HEK293 (cell line): ENCODE measurements around the gene COL9A3.
A peak's percentile ranks its signal among the peaks of the same experiment; 100 is the strongest.

ENCODE experiments used
- BCL11B ChIP-seq: fragments of 450-650 bp; formaldehyde crosslinking; IDR thresholded peaks from 2 replicates; pipeline ENCODE4 v1.5.1; 2016; ENCODE audit warnings: low read depth, missing biosample characterization, missing genetic modification characterization
- GFI1B ChIP-seq: fragments of 450-650 bp; formaldehyde crosslinking; IDR thresholded peaks from 2 replicates; pipeline ENCODE4 v1.5.1; 2016; ENCODE audit warnings: missing biosample characterization, missing genetic modification characterization
- GLI4 ChIP-seq: fragments of 450-650 bp; formaldehyde crosslinking; IDR thresholded peaks from 2 replicates; pipeline ENCODE4 v1.5.1; 2016; ENCODE audit warnings: missing biosample characterization, missing genetic modification characterization
- GLIS2 ChIP-seq: fragments of 450-650 bp; formaldehyde crosslinking; IDR thresholded peaks from 2 replicates; pipeline ENCODE4 v1.5.1; 2016; ENCODE audit warnings: missing biosample characterization, missing genetic modification characterization
- KLF10 ChIP-seq: fragments of 450-650 bp; IDR thresholded peaks from 2 replicates; pipeline ENCODE4 v1.5.1; 2018; ENCODE audit warnings: missing biosample characterization, mild to moderate bottlenecking, missing genetic modification characterization
- OVOL3 ChIP-seq: fragments of 450-650 bp; formaldehyde crosslinking; IDR thresholded peaks from 2 replicates; pipeline ENCODE4 v1.5.1; 2016; ENCODE audit warnings: missing biosample characterization, missing genetic modification characterization
- REPIN1 ChIP-seq: fragments of 450-650 bp; formaldehyde crosslinking; IDR thresholded peaks from 2 replicates; pipeline ENCODE4 v1.5.1; 2017; ENCODE audit warnings: missing biosample characterization, missing genetic modification characterization, low read depth
- SP2 ChIP-seq: fragments of 450-650 bp; formaldehyde crosslinking; IDR thresholded peaks from 2 replicates; pipeline ENCODE4 v1.5.1; 2016; ENCODE audit warnings: missing biosample characterization, missing genetic modification characterization
- ZBTB17 ChIP-seq: fragments of 450-650 bp; formaldehyde crosslinking; IDR thresholded peaks from 2 replicates; pipeline ENCODE4 v1.5.1; 2016; ENCODE audit warnings: missing biosample characterization, missing genetic modification characterization
- ZBTB7A ChIP-seq: fragments of 450-650 bp; formaldehyde crosslinking; IDR thresholded peaks from 2 replicates; pipeline ENCODE4 v1.5.1; 2016; ENCODE audit warnings: low read depth, missing biosample characterization, missing genetic modification characterization
- ZFHX2 ChIP-seq: fragments of 450-650 bp; formaldehyde crosslinking; conservative IDR thresholded peaks from 2 replicates; pipeline ENCODE4 v1.5.1; 2016; ENCODE audit warnings: missing biosample characterization, missing genetic modification characterization
- ZNF10 ChIP-seq: fragments of 450-650 bp; formaldehyde crosslinking; IDR thresholded peaks from 2 replicates; pipeline ENCODE4 v1.5.1; 2017; ENCODE audit warnings: missing biosample characterization, missing genetic modification characterization
- ZNF155 ChIP-seq: fragments of 450-650 bp; formaldehyde crosslinking; IDR thresholded peaks from 2 replicates; pipeline ENCODE4 v1.5.1; 2016; ENCODE audit warnings: missing biosample characterization, missing genetic modification characterization
- ZNF157 ChIP-seq: fragments of 450-650 bp; formaldehyde crosslinking; IDR thresholded peaks from 2 replicates; pipeline ENCODE4 v1.5.1; 2016; ENCODE audit warnings: missing biosample characterization, missing genetic modification characterization
- ZNF19 ChIP-seq: fragments of 450-650 bp; formaldehyde crosslinking; IDR thresholded peaks from 2 replicates; pipeline ENCODE4; 2016; ENCODE audit warnings: missing biosample characterization, missing genetic modification characterization, low read depth
- ZNF221 ChIP-seq: fragments of 450-650 bp; formaldehyde crosslinking; IDR thresholded peaks from 2 replicates; pipeline ENCODE4 v1.5.1; 2017; ENCODE audit warnings: missing biosample characterization, missing genetic modification characterization, borderline replicate concordance
- ZNF266 ChIP-seq: fragments of 450-650 bp; formaldehyde crosslinking; IDR thresholded peaks from 2 replicates; pipeline ENCODE4 v1.5.1; 2016; ENCODE audit warnings: missing biosample characterization, missing genetic modification characterization, low read depth
- ZNF274 ChIP-seq, 2 experiments: fragments of 200-500 bp in 1 of 2; fragments of 450-650 bp in 1 of 2; sonication (Bioruptor generic) in 1 of 2; formaldehyde crosslinking in 1 of 2; IDR thresholded peaks; 2 replicates each; pipeline versions ENCODE4 v1.5.1 to v1.6.1; 2014 to 2016; ENCODE audit warnings: borderline replicate concordance in 1 of 2, inconsistent platforms in 1 of 2, low read length in 1 of 2, missing biosample characterization in 1 of 2, missing genetic modification characterization in 1 of 2
- ZNF354C ChIP-seq: fragments of 450-650 bp; formaldehyde crosslinking; IDR thresholded peaks from 2 replicates; pipeline ENCODE4 v1.5.1; 2016; ENCODE audit warnings: missing biosample characterization, missing genetic modification characterization, low read depth, borderline replicate concordance
- ZNF391 ChIP-seq: fragments of 450-650 bp; formaldehyde crosslinking; IDR thresholded peaks from 2 replicates; pipeline ENCODE4 v1.5.1; 2016; ENCODE audit warnings: low read depth, missing biosample characterization, missing genetic modification characterization, borderline replicate concordance
- ZNF473 ChIP-seq: fragments of 450-650 bp; formaldehyde crosslinking; IDR thresholded peaks from 2 replicates; pipeline ENCODE4 v1.5.1; 2017; ENCODE audit warnings: missing biosample characterization, missing genetic modification characterization
- ZNF501 ChIP-seq: fragments of 450-650 bp; formaldehyde crosslinking; IDR thresholded peaks from 2 replicates; pipeline ENCODE4 v1.5.1; 2016; ENCODE audit warnings: missing biosample characterization, missing genetic modification characterization
- ZNF510 ChIP-seq: fragments of 450-650 bp; formaldehyde crosslinking; IDR thresholded peaks from 2 replicates; pipeline ENCODE4 v1.5.1; 2018; ENCODE audit warnings: mild to moderate bottlenecking, missing genetic modification characterization, missing biosample characterization; ENCODE audit not compliant: insufficient replicate concordance
- ZNF571 ChIP-seq: fragments of 450-650 bp; formaldehyde crosslinking; IDR thresholded peaks from 2 replicates; pipeline ENCODE4 v1.5.0; 2017; ENCODE audit warnings: missing biosample characterization, missing genetic modification characterization
- ZNF600 ChIP-seq: fragments of 450-650 bp; formaldehyde crosslinking; IDR thresholded peaks from 2 replicates; pipeline ENCODE4 v1.5.1; 2016; ENCODE audit warnings: missing biosample characterization, missing genetic modification characterization
- ZNF670 ChIP-seq: fragments of 450-650 bp; formaldehyde crosslinking; IDR thresholded peaks from 2 replicates; pipeline ENCODE4 v1.5.1; 2016; ENCODE audit warnings: missing biosample characterization, missing genetic modification characterization, low read depth
- ZNF677 ChIP-seq: fragments of 450-650 bp; IDR thresholded peaks from 2 replicates; pipeline ENCODE4 v1.5.0; 2018; ENCODE audit warnings: missing biosample characterization, mild to moderate bottlenecking, missing genetic modification characterization, moderate library complexity
- ZNF76 ChIP-seq: fragments of 450-650 bp; formaldehyde crosslinking; IDR thresholded peaks from 2 replicates; pipeline ENCODE4; 2016; ENCODE audit warnings: low read depth, missing biosample characterization, missing genetic modification characterization, borderline replicate concordance
- ZNF768 ChIP-seq: fragments of 450-650 bp; formaldehyde crosslinking; IDR thresholded peaks from 2 replicates; pipeline ENCODE4 v1.5.1; 2018; ENCODE audit warnings: missing biosample characterization, mild to moderate bottlenecking, missing genetic modification characterization
- ZNF792 ChIP-seq: fragments of 450-650 bp; formaldehyde crosslinking; IDR thresholded peaks from 2 replicates; pipeline ENCODE4 v1.5.1; 2016; ENCODE audit warnings: missing biosample characterization, missing genetic modification characterization
- ZNF837 ChIP-seq: fragments of 450-650 bp; formaldehyde crosslinking; IDR thresholded peaks from 2 replicates; pipeline ENCODE4 v1.5.1; 2016; ENCODE audit warnings: missing biosample characterization, missing genetic modification characterization
- ZSCAN16 ChIP-seq: fragments of 450-650 bp; formaldehyde crosslinking; IDR thresholded peaks from 2 replicates; pipeline ENCODE4 v1.5.1; 2016; ENCODE audit warnings: missing biosample characterization, missing genetic modification characterization
- ZSCAN23 ChIP-seq: fragments of 450-650 bp; formaldehyde crosslinking; IDR thresholded peaks from 2 replicates; pipeline ENCODE4 v1.5.1; 2016; ENCODE audit warnings: missing biosample characterization, missing genetic modification characterization
- TF ChIP-seq, protein P1 (sequence below): fragments of 450-650 bp; formaldehyde crosslinking; IDR thresholded peaks from 2 replicates; pipeline ENCODE4 v1.5.1; 2016; ENCODE audit warnings: missing biosample characterization, missing genetic modification characterization
- TF ChIP-seq, protein P2 (sequence below): fragments of 450-650 bp; formaldehyde crosslinking; IDR thresholded peaks from 2 replicates; pipeline ENCODE4 v1.5.1; 2016; ENCODE audit warnings: missing biosample characterization, missing genetic modification characterization
- TF ChIP-seq, protein P3 (sequence below): fragments of 450-650 bp; formaldehyde crosslinking; IDR thresholded peaks from 2 replicates; pipeline ENCODE4 v1.5.1; 2016; ENCODE audit warnings: missing biosample characterization, missing genetic modification characterization

COL9A3 gene

DNA sequence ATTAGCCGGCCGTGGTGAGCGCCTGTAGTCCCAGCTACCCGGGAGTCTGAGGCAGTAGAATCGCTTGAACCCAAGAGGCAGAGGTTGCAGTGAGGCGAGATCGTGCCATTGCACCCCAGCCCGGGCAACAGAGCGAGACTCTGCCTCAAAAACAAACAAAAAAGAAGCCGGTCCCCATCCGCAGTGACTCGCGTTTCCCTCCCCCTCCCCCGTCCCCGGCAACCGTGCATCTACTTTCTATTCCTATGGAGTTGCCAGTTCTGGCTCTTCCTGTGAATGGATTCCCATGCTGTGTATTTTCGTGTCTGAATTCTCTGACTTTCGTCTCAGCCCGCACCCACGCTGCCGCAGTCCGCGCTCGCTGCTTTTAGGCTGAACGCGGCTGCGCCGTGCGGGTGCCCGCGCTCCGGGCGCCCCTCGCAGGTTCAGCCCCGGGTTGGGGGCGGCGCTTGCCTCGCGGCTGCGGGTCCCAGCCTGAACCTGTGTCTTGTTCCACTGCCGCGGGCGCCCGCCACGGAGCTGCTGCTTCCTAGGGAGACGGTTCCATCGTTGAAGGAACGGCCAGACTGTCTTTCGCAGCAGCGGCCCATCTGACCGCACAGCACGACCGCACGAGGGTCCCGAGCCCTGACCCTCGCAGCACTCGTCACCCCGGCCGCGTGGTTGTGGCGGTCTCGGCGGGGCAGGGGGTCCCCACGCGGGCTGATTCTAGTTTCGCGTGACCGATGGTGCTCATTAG, 21.7 kb upstream of the COL9A3 start (continued):
- TF ChIP-seq ZSCAN23 (tag by site-specific recombination) (0 out of 2 replicates have a peak, but pooled peaks have one; percentile 73), ZNF768 (tag by site-specific recombination) (no peak), ZNF274 (IDR thresholded peaks at IDR 0.05; ENCODE audit: low read length) (no peak), ZNF274 (tag by site-specific recombination; IDR thresholded peaks at IDR 0.05; ENCODE audit: borderline replicate concordance) (no peak), ZBTB7A (tag by site-specific recombination) (peak; percentile 93), ZNF600 (tag by site-specific recombination) (peak; percentile 69), OVOL3 (tag by site-specific recombination) (no peak), ZNF221 (no peak), GLI4 (tag by site-specific recombination) (no peak), ZNF571 (tag by site-specific recombination) (no peak), ZNF155 (tag by site-specific recombination) (no peak), ZNF157 (tag by site-specific recombination) (no peak), ZNF10 (tag by site-specific recombination) (no peak), ZNF510 (tag by site-specific recombination) (no peak), ZFHX2 (tag by site-specific recombination) (peak; percentile 57; the same call in 1 of the 2 replicates), BCL11B (no peak), ZNF792 (tag by site-specific recombination) (no peak), ZSCAN16 (tag by site-specific recombination) (no peak), REPIN1 (tag by site-specific recombination) (no peak), ZNF837 (tag by site-specific recombination) (no peak), ZBTB17 (tag by site-specific recombination) (peak; percentile 73), ZNF76 (tag by site-specific recombination) (peak; percentile 4; the same call in 1 of the 2 replicates), ZNF391 (no peak), ZNF354C (no peak), ZNF670 (tag by site-specific recombination) (no peak), ZNF677 (no peak), ZNF19 (tag by site-specific recombination) (no peak), KLF10 (tag by site-specific recombination) (no peak), ZNF266 (tag by site-specific recombination) (no peak), ZNF501 (tag by site-specific recombination) (no peak), SP2 (peak; percentile 66), ZNF473 (tag by site-specific recombination) (no peak), GFI1B (tag by site-specific recombination) (no peak), GLIS2 (tag by site-specific recombination) (peak; percentile 70)
- TF ChIP-seq, protein P1, sequence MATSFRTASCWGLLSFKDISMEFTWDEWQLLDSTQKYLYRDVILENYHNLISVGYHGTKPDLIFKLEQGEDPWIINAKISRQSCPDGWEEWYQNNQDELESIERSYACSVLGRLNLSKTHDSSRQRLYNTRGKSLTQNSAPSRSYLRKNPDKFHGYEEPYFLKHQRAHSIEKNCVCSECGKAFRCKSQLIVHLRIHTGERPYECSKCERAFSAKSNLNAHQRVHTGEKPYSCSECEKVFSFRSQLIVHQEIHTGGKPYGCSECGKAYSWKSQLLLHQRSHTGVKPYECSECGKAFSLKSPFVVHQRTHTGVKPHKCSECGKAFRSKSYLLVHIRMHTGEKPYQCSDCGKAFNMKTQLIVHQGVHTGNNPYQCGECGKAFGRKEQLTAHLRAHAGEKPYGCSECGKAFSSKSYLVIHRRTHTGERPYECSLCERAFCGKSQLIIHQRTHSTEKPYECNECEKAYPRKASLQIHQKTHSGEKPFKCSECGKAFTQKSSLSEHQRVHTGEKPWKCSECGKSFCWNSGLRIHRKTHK (tag by site-specific recombination), result no peak
- TF ChIP-seq, protein P2, sequence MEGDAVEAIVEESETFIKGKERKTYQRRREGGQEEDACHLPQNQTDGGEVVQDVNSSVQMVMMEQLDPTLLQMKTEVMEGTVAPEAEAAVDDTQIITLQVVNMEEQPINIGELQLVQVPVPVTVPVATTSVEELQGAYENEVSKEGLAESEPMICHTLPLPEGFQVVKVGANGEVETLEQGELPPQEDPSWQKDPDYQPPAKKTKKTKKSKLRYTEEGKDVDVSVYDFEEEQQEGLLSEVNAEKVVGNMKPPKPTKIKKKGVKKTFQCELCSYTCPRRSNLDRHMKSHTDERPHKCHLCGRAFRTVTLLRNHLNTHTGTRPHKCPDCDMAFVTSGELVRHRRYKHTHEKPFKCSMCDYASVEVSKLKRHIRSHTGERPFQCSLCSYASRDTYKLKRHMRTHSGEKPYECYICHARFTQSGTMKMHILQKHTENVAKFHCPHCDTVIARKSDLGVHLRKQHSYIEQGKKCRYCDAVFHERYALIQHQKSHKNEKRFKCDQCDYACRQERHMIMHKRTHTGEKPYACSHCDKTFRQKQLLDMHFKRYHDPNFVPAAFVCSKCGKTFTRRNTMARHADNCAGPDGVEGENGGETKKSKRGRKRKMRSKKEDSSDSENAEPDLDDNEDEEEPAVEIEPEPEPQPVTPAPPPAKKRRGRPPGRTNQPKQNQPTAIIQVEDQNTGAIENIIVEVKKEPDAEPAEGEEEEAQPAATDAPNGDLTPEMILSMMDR (tag by site-specific recombination), result no peak
- TF ChIP-seq, protein P3, sequence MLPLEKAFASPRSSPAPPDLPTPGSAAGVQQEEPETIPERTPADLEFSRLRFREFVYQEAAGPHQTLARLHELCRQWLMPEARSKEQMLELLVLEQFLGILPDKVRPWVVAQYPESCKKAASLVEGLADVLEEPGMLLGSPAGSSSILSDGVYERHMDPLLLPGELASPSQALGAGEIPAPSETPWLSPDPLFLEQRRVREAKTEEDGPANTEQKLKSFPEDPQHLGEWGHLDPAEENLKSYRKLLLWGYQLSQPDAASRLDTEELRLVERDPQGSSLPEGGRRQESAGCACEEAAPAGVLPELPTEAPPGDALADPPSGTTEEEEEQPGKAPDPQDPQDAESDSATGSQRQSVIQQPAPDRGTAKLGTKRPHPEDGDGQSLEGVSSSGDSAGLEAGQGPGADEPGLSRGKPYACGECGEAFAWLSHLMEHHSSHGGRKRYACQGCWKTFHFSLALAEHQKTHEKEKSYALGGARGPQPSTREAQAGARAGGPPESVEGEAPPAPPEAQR (tag by site-specific recombination), result no peak
